ENCODE data around the gene NRXN3.

Gene NRXN3

DNA sequence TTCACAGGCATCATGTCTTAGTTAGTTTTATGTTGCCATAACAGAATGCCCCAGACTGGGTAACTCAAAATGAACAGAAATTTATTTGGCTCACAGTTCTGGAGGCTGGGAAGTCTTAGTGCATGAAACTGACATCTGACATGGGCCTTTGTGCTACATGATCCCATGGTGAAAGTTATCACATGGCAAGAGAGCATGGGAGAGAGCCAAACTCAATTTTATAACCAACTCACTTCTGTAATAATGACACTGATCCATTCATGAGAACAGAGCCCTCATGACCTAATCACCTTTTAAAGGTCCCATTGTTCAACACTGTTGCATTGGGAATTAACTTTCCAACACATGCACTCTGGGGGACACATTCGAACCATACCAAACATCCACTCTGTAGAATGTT, 1026.0 kb downstream of the NRXN3 start:
- POLR2A ChIA-PET: no interaction called here
- no peak for DNase-seq (ENCODE audit: low read depth, low spot score)
- CTCF ChIA-PET: no interaction called here
- H3K4me3 ChIP-seq (ENCODE audit: low read depth, low read length): no peak overlapping the region
- TF ChIP-seq, protein P1, sequence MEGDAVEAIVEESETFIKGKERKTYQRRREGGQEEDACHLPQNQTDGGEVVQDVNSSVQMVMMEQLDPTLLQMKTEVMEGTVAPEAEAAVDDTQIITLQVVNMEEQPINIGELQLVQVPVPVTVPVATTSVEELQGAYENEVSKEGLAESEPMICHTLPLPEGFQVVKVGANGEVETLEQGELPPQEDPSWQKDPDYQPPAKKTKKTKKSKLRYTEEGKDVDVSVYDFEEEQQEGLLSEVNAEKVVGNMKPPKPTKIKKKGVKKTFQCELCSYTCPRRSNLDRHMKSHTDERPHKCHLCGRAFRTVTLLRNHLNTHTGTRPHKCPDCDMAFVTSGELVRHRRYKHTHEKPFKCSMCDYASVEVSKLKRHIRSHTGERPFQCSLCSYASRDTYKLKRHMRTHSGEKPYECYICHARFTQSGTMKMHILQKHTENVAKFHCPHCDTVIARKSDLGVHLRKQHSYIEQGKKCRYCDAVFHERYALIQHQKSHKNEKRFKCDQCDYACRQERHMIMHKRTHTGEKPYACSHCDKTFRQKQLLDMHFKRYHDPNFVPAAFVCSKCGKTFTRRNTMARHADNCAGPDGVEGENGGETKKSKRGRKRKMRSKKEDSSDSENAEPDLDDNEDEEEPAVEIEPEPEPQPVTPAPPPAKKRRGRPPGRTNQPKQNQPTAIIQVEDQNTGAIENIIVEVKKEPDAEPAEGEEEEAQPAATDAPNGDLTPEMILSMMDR (IDR thresholded peaks at IDR 0.05; ENCODE audit: insufficient read depth, low read length, missing control alignments): no peak

DNA sequence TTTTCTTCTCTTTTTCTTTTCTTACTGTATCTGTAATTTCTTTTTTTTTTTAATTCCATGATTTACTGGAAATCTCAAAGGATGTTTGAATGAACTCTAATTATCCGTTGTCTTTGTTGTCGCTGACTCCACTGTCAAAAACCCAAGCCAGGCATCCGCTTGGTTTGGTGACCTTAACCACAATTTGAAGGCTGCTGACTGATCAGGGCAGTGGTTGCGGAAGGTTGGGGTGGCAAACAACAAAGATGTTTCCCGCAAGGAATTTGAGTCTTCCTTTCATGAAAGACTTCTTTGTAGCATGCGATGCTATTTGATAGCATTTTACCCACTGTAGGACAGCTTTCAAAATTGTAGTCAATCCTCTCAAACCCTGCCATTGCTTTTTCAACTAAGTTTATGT, 1027.3 kb downstream of the NRXN3 start:
- DNase-seq (ENCODE audit: low read depth, low spot score): no peak
- ChIA-PET CTCF (no interaction called here), POLR2A (no interaction called here)
- TF ChIP-seq, protein P1 (IDR thresholded peaks at IDR 0.05; ENCODE audit: insufficient read depth, low read length, missing control alignments): no peak
- no peak overlapping the region for H3K4me3 ChIP-seq (ENCODE audit: low read depth, low read length)

DNA sequence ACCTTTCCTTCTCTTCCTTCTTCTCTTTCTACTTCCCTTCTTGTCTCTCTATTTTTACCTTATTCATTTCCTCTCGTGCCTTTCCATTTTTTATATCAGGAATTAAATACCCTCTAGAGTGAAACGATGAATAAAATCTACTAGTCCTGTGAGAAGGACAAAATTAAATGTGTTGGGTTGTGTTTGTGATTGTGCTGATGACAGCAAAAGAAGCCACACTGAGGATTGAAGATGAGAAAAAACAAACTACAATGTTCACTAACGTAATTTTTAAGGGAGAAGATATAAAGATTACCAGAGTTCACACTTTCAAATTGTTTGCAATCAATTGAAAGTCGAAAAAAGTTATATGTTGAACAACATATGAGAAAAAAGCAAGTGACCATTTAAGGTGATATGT, 1029.0 kb downstream of the NRXN3 start:
- POLR2A ChIA-PET: no interaction called here
- H3K4me3 ChIP-seq (ENCODE audit: low read depth, low read length): no peak overlapping the region
- no peak for DNase-seq (ENCODE audit: low read depth, low spot score)
- CTCF ChIA-PET: no interaction called here
- TF ChIP-seq, protein P1 (IDR thresholded peaks at IDR 0.05; ENCODE audit: insufficient read depth, low read length, missing control alignments): no peak

DNA sequence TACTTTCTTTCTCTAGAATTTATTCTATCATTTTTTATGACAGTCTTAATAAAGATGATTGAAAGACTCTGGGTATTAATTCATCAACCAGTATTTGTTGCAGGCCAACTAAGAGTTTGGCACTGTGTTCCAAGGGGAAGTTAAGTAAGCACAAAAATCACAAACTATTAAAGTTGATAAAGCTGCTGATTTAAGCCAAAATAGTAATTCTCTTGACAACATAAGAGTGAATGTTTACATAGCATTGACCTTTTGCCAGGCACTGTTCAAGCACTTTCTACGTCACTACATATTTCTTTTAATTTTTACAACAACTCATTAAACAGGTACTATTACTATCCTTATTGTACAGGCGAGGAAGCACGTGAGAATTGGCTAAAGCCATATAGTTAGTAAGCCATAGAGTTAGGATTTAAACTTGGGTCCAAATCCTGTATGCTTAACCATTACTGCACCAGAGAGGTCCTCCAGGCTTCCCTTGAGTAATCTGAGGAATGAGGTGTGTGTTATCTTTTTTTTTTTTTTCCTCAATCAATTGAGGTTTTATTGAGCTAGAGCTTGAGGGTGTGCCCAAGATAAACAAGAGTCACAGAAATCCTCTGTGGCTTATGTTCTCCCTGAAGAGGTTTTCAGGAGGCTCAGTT, 1031.5 kb downstream of the NRXN3 start:
- ChIA-PET POLR2A (no interaction called here), CTCF (no interaction called here)
- no peak overlapping the region for H3K4me3 ChIP-seq (ENCODE audit: low read depth, low read length)
- DNase-seq (ENCODE audit: low read depth, low spot score): no peak
- TF ChIP-seq, protein P1 (IDR thresholded peaks at IDR 0.05; ENCODE audit: insufficient read depth, low read length, missing control alignments): no peak

DNA sequence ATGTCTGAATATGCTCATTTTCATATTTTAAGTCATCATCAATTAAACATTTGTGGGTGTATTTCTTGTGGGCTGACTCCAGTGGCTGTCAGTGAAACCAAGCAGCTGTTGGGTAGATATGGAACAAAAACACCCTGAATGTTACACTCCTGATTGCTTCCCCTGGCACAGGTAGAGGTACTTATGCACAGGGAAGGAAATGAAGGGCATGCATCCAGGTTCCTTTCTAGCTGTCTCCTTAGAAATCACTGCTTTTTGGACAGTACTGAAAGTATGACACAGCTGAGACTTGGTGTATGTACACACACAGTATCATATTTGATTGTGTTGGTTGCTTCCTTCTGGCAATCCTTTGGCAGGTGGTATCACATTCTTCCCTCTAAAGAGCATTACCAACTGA, 1034.4 kb downstream of the NRXN3 start:
- CTCF ChIA-PET: no interaction called here
- POLR2A ChIA-PET: no interaction called here
- no peak overlapping the region for H3K4me3 ChIP-seq (ENCODE audit: low read depth, low read length)
- DNase-seq (ENCODE audit: low read depth, low spot score): no peak
- TF ChIP-seq, protein P1 (IDR thresholded peaks at IDR 0.05; ENCODE audit: insufficient read depth, low read length, missing control alignments): no peak

DNA sequence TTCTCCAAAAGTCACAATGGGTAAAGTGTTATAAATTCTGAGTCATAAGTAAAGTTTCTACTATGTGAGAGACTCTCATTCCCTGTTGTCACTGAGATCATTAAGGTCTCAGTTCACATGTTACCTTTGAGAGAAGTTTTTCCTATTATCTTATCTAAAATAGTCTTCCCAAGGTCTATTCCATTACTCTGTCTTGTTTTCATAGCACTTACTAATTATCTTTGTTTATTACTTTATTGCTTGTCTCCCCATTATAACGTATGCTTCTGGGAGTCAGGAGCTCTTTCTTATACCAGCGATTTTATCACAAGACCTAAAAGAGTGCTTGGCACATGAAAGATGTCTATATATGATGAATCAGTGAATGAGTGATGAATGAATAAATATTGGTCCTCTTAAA, 1039.2 kb downstream of the NRXN3 start:
- TF ChIP-seq, protein P1 (IDR thresholded peaks at IDR 0.05; ENCODE audit: insufficient read depth, low read length, missing control alignments): no peak
- CTCF ChIA-PET: no interaction called here
- H3K4me3 ChIP-seq (ENCODE audit: low read depth, low read length): no peak overlapping the region
- no peak for DNase-seq (ENCODE audit: low read depth, low spot score)
- POLR2A ChIA-PET: no interaction called here
